Measurements from ENCODE around the gene ZNF644.

ZNF644 gene

DNA sequence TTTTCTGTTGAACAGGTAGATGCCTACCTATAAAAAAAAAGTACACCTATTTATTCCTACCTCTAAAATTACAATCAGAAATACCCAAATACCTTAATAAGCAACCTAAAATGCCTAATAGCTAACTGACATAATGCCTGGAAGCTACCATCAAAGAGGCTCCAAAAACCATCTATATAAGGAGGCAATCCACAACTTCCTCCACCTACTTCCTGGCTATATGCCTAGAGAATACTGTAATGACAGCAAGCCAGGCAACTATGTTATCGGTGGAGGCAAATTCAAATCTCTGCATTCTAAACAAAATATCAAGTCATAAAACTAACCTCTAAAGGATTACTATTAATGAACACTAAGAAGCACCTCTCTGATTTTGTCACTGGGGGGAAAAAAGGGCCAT lies 10.1 kb downstream of the ZNF644 start:
- no peak overlapping the region for H3K9ac ChIP-seq (ENCODE audit: low read length in 5 of 5)
- no peaks in the 10 kb centered on the region for H3K9me3 ChIP-seq (ENCODE audit: control insufficient read depth in 5 of 5, low read length in 5 of 5)
- no peaks in the 10 kb centered on the region for H3K27me3 ChIP-seq (ENCODE audit: control insufficient read depth in 5 of 5, insufficient read depth in 4 of 5, low read length in 5 of 5)
- no peak overlapping the region for H3K27ac ChIP-seq (ENCODE audit: low read depth, low read length)
- peaks cover 0 to 27% (median 23%) of the 10 kb centered on the region in 5 donors for H3K4me1 ChIP-seq (ENCODE audit: control insufficient read depth in 5 of 5, insufficient read depth in 5 of 5, low read length in 5 of 5)
- no peaks in the 10 kb centered on the region for H3K36me3 ChIP-seq (ENCODE audit: control insufficient read depth in 5 of 5, insufficient read depth in 5 of 5, low read length in 5 of 5)
- H3K4me3 ChIP-seq (ENCODE audit: low read depth in 1 of 5, low read length in 5 of 5): no peak overlapping the region

GRCh38 chr1:91007827-91008226 lies 14.0 kb downstream of the ZNF644 start:
- H3K27ac ChIP-seq (ENCODE audit: low read depth, low read length): no peak overlapping the region

DNA sequence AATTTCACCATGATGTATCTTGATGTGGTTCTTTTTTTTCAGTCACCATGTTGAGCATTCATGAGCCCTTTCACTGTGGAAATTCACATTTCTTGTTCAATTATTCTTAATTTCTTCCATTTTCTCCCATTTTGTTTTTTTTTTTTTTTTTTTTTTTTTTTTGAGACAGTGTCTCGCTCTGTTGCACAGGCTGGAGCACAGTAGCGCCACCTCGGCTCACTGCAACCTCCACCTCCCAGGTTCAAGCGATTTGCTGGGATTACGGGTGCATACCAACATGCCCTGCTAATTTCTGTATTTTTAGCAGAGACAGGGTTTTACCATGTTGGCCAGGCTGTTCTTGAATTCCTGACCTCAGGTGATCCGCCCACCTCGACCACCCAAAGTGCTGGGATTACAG lies 14.7 kb downstream of the ZNF644 start:
- H3K9ac ChIP-seq (ENCODE audit: low read length in 5 of 5): no peak overlapping the region
- no peaks in the 10 kb centered on the region for H3K9me3 ChIP-seq (ENCODE audit: control insufficient read depth in 5 of 5, low read length in 5 of 5)
- H3K27me3 ChIP-seq (ENCODE audit: control insufficient read depth in 5 of 5, insufficient read depth in 4 of 5, low read length in 5 of 5): no peaks in the 10 kb centered on the region

More at GRCh38 chr1:91007827-91008226, 14.0 kb downstream of the ZNF644 start:
- Histone ChIP-seq H3K4me3 (ENCODE audit: low read depth in 1 of 5, low read length in 5 of 5) (no peak overlapping the region), H3K4me1 (ENCODE audit: control insufficient read depth in 5 of 5, insufficient read depth in 5 of 5, low read length in 5 of 5) (peaks cover 0 to 27% (median 12%) of the 10 kb centered on the region in 5 donors), H3K9me3 (ENCODE audit: control insufficient read depth in 5 of 5, low read length in 5 of 5) (no peaks in the 10 kb centered on the region), H3K36me3 (ENCODE audit: control insufficient read depth in 5 of 5, insufficient read depth in 5 of 5, low read length in 5 of 5) (no peaks in the 10 kb centered on the region), H3K27me3 (ENCODE audit: control insufficient read depth in 5 of 5, insufficient read depth in 4 of 5, low read length in 5 of 5) (no peaks in the 10 kb centered on the region), H3K9ac (ENCODE audit: low read length in 5 of 5) (no peak overlapping the region)

GRCh38 chr1:91006113-91006908 lies 15.5 kb downstream of the ZNF644 start:
- Histone ChIP-seq H3K36me3 (ENCODE audit: control insufficient read depth in 5 of 5, insufficient read depth in 5 of 5, low read length in 5 of 5) (no peaks in the 10 kb centered on the region), H3K4me3 (ENCODE audit: low read depth in 1 of 5, low read length in 5 of 5) (no peak overlapping the region), H3K27me3 (ENCODE audit: control insufficient read depth in 5 of 5, insufficient read depth in 4 of 5, low read length in 5 of 5) (no peaks in the 10 kb centered on the region), H3K27ac (ENCODE audit: low read depth, low read length) (no peak overlapping the region), H3K9me3 (ENCODE audit: control insufficient read depth in 5 of 5, low read length in 5 of 5) (no peaks in the 10 kb centered on the region), H3K4me1 (ENCODE audit: control insufficient read depth in 5 of 5, insufficient read depth in 5 of 5, low read length in 5 of 5) (peaks cover 0 to 19% (median 4%) of the 10 kb centered on the region in 5 donors), H3K9ac (ENCODE audit: low read length in 5 of 5) (no peak overlapping the region)

More for the DNA sequence above, 14.7 kb downstream of the ZNF644 start:
- H3K36me3 ChIP-seq (ENCODE audit: control insufficient read depth in 5 of 5, insufficient read depth in 5 of 5, low read length in 5 of 5): no peaks in the 10 kb centered on the region
- peaks cover 0 to 25% (median 11%) of the 10 kb centered on the region in 5 donors for H3K4me1 ChIP-seq (ENCODE audit: control insufficient read depth in 5 of 5, insufficient read depth in 5 of 5, low read length in 5 of 5)
- no peak overlapping the region for H3K27ac ChIP-seq (ENCODE audit: low read depth, low read length)
- no peak overlapping the region for H3K4me3 ChIP-seq (ENCODE audit: low read depth in 1 of 5, low read length in 5 of 5)

- no peak overlapping the region for H3K9ac ChIP-seq (ENCODE audit: low read length in 5 of 5)
- no peaks in the 10 kb centered on the region for H3K27me3 ChIP-seq (ENCODE audit: control insufficient read depth in 5 of 5, insufficient read depth in 4 of 5, low read length in 5 of 5)
Observed at GRCh38 chr1:91005285-91005684, 16.6 kb downstream of the ZNF644 start.

GRCh38 chr1:91004145-91004544 lies 17.7 kb downstream of the ZNF644 start:
- H3K27me3 ChIP-seq (ENCODE audit: control insufficient read depth in 5 of 5, insufficient read depth in 4 of 5, low read length in 5 of 5): no peaks in the 10 kb centered on the region
- H3K9me3 ChIP-seq (ENCODE audit: control insufficient read depth in 5 of 5, low read length in 5 of 5): no peaks in the 10 kb centered on the region
- no peaks in the 10 kb centered on the region for H3K36me3 ChIP-seq (ENCODE audit: control insufficient read depth in 5 of 5, insufficient read depth in 5 of 5, low read length in 5 of 5)
- no peak overlapping the region for H3K9ac ChIP-seq (ENCODE audit: low read length in 5 of 5)
- no peak overlapping the region for H3K27ac ChIP-seq (ENCODE audit: low read depth, low read length)
- peaks cover 0 to 13% (median 0%) of the 10 kb centered on the region in 5 donors for H3K4me1 ChIP-seq (ENCODE audit: control insufficient read depth in 5 of 5, insufficient read depth in 5 of 5, low read length in 5 of 5)
- no peak overlapping the region for H3K4me3 ChIP-seq (ENCODE audit: low read depth in 1 of 5, low read length in 5 of 5)

More at GRCh38 chr1:91005285-91005684, 16.6 kb downstream of the ZNF644 start:
- Histone ChIP-seq H3K36me3 (ENCODE audit: control insufficient read depth in 5 of 5, insufficient read depth in 5 of 5, low read length in 5 of 5) (no peaks in the 10 kb centered on the region), H3K9me3 (ENCODE audit: control insufficient read depth in 5 of 5, low read length in 5 of 5) (no peaks in the 10 kb centered on the region), H3K4me3 (ENCODE audit: low read depth in 1 of 5, low read length in 5 of 5) (no peak overlapping the region), H3K27ac (ENCODE audit: low read depth, low read length) (no peak overlapping the region), H3K4me1 (ENCODE audit: control insufficient read depth in 5 of 5, insufficient read depth in 5 of 5, low read length in 5 of 5) (peaks cover 0 to 18% (median 4%) of the 10 kb centered on the region in 5 donors)

GRCh38 chr1:90996742-90997413 lies 25.0 kb downstream of the ZNF644 start:
- peaks cover 0 to 5% (median 0%) of the 10 kb centered on the region in 5 donors for H3K4me1 ChIP-seq (ENCODE audit: control insufficient read depth in 5 of 5, insufficient read depth in 5 of 5, low read length in 5 of 5)
- peaks cover 0 to 2% (median 0%) of the 10 kb centered on the region in 5 donors for H3K9me3 ChIP-seq (ENCODE audit: control insufficient read depth in 5 of 5, low read length in 5 of 5)
- no peaks in the 10 kb centered on the region for H3K27me3 ChIP-seq (ENCODE audit: control insufficient read depth in 5 of 5, insufficient read depth in 4 of 5, low read length in 5 of 5)
- H3K36me3 ChIP-seq (ENCODE audit: control insufficient read depth in 5 of 5, insufficient read depth in 5 of 5, low read length in 5 of 5): peaks cover 0 to 3% (median 0%) of the 10 kb centered on the region in 5 donors
- H3K27ac ChIP-seq (ENCODE audit: low read depth, low read length): no peak overlapping the region
- no peak overlapping the region for H3K9ac ChIP-seq (ENCODE audit: low read length in 5 of 5)
- no peak overlapping the region for H3K4me3 ChIP-seq (ENCODE audit: low read depth in 1 of 5, low read length in 5 of 5)

- H3K36me3 ChIP-seq (ENCODE audit: control insufficient read depth in 5 of 5, insufficient read depth in 5 of 5, low read length in 5 of 5): peaks cover 0 to 3% (median 0%) of the 10 kb centered on the region in 5 donors
- no peak overlapping the region for H3K9ac ChIP-seq (ENCODE audit: low read length in 5 of 5)
- no peaks in the 10 kb centered on the region for H3K27me3 ChIP-seq (ENCODE audit: control insufficient read depth in 5 of 5, insufficient read depth in 4 of 5, low read length in 5 of 5)
- no peak overlapping the region for H3K4me3 ChIP-seq (ENCODE audit: low read depth in 1 of 5, low read length in 5 of 5)
- peaks cover 0 to 5% (median 0%) of the 10 kb centered on the region in 5 donors for H3K4me1 ChIP-seq (ENCODE audit: control insufficient read depth in 5 of 5, insufficient read depth in 5 of 5, low read length in 5 of 5)
- no peak overlapping the region for H3K27ac ChIP-seq (ENCODE audit: low read depth, low read length)
- H3K9me3 ChIP-seq (ENCODE audit: control insufficient read depth in 5 of 5, low read length in 5 of 5): peaks cover 0 to 2% (median 0%) of the 10 kb centered on the region in 5 donors
Observed at GRCh38 chr1:90995311-90995894, 26.4 kb downstream of the ZNF644 start.

DNA sequence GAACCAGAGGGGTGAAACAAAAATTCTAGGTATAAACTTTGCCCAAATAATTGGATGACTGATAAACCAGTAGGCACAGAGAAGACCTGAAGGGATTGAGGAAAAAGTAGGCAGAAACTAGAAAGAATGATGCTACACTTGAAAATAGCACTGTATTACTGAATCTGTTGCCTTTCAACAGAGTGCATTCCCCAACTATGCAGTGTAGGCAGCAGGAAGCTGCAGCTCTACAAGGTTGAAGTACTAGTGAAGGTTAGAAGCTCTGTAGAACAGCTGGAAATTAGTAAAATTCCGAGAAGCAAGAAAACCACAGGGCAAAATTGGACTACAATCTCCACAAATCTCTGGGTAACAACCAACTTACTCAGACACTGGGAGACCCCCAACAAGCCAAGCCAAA lies 27.4 kb downstream of the ZNF644 start:
- H3K9me3 ChIP-seq (ENCODE audit: control insufficient read depth in 5 of 5, low read length in 5 of 5): peaks cover 0 to 2% (median 0%) of the 10 kb centered on the region in 5 donors
- H3K4me3 ChIP-seq (ENCODE audit: low read depth in 1 of 5, low read length in 5 of 5): no peak overlapping the region
- no peaks in the 10 kb centered on the region for H3K27me3 ChIP-seq (ENCODE audit: control insufficient read depth in 5 of 5, insufficient read depth in 4 of 5, low read length in 5 of 5)
- no peak overlapping the region for H3K9ac ChIP-seq (ENCODE audit: low read length in 5 of 5)
- H3K36me3 ChIP-seq (ENCODE audit: control insufficient read depth in 5 of 5, insufficient read depth in 5 of 5, low read length in 5 of 5): peaks cover 0 to 3% (median 0%) of the 10 kb centered on the region in 5 donors
- H3K4me1 ChIP-seq (ENCODE audit: control insufficient read depth in 5 of 5, insufficient read depth in 5 of 5, low read length in 5 of 5): peaks cover 0 to 5% (median 0%) of the 10 kb centered on the region in 5 donors
- H3K27ac ChIP-seq (ENCODE audit: low read depth, low read length): no peak overlapping the region

DNA sequence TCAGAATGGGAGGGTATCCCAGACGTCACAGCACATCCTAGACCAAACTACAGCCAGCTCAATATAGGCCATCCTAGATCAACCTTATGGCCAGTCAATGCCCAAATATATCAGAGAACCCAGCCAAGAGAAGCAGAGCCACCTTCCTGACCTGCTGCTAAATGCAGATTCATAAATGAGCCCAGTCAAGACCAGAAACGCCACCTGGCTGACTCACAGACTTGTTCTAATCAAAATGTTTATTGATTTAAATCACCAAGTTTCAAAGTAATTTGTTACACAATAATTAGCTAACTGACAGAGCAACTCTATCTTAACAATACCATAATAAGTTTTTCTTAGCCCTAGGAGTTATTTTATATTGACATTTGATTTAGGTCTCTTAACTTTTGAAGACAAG lies 28.6 kb downstream of the ZNF644 start:
- no peak overlapping the region for H3K9ac ChIP-seq (ENCODE audit: low read length in 5 of 5)
- H3K4me3 ChIP-seq (ENCODE audit: low read depth in 1 of 5, low read length in 5 of 5): no peak overlapping the region
- H3K36me3 ChIP-seq (ENCODE audit: control insufficient read depth in 5 of 5, insufficient read depth in 5 of 5, low read length in 5 of 5): peaks cover 0 to 3% (median 0%) of the 10 kb centered on the region in 5 donors
- no peaks in the 10 kb centered on the region for H3K27me3 ChIP-seq (ENCODE audit: control insufficient read depth in 5 of 5, insufficient read depth in 4 of 5, low read length in 5 of 5)
- H3K27ac ChIP-seq (ENCODE audit: low read depth, low read length): no peak overlapping the region
- H3K9me3 ChIP-seq (ENCODE audit: control insufficient read depth in 5 of 5, low read length in 5 of 5): peaks cover 0 to 4% (median under 1%) of the 10 kb centered on the region in 5 donors
- peaks cover 0 to 5% (median 0%) of the 10 kb centered on the region in 5 donors for H3K4me1 ChIP-seq (ENCODE audit: control insufficient read depth in 5 of 5, insufficient read depth in 5 of 5, low read length in 5 of 5)

All from subcutaneous abdominal adipose tissue (tissue), 5 donors.